Right ventricle myocardium inferior (tissue), 1 donor: Measurements from ENCODE around the gene PDXP. TPM values are rescaled to one million over a fixed set of nuclear protein-coding genes. Genes with fewer than 3 reads are reported as not detected.

Source experiments
- ATAC-seq: fragments of 200-7000 bp; cut with Tn5 transposase; one replicate; pipeline ENCODE4 v1.9.1; 2020; ENCODE audit warnings: mild to moderate bottlenecking, moderate library complexity
- DNase-seq: peaks from one replicate; pipeline ENCODE4 v3.0.0; 2021; ENCODE audit errors: missing footprints
- intact Hi-C: fragments of 100-400 bp; cut with DNase I; formaldehyde crosslinking; loops from one replicate; pipeline ENCODE4 v1.11.0; 2022
- total RNA-seq: library from RNA; stranded (reverse); fragmentation: NEBNext Ultra II Directional; extraction: Animal tissue kit (Norgen Biotek cat#: 25700); gene quantifications from one replicate; pipeline ENCODE4 v1.2.1, GENCODE V29; 2021
- donor health status: DM: no; HTN: yes; CAD: no; lungs with severe emphysema.

The PDXP gene
- total RNA-seq, 1 donor from 2014 or later, result 21.4 TPM

GRCh38 chr22:37662039-37662438 is 3.5 kb downstream of the PDXP start:
- no peak for ATAC-seq
- DNase-seq, result no peak
- intact Hi-C loops, result no loop called here

DNA sequence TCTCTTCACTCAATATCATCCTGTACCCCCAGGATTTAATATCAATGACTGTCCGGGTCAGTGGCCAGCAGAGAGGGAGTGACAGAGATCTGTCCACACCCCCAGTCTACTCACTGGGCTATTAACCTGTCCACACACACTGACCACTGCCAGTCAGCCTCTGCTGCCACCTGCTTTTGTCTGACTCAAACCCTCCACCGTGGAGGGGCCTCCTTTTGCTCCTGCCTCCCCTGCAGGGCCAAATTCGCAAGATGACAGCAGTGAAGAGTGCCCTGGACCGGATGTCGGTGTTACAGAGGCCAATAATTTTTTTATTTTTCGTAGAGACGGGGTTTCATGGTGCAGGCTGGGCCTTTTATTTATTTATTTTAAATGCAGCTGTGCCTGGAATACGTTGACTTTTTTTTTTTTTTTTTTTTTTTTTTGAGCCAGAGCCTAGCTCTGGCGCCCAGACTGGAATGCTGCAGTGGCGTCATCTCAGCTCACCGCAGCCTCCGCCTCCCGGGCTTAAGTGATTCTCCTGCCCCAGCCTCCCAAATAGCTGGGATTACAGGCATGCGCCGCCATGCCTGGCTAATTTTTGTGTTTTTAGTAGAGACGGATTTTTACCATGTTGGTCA is 5.1 kb downstream of the PDXP start:
- intact Hi-C loops, result no loop called here
- DNase-seq (no peak), ATAC-seq (no peak)

GRCh38 chr22:37664249-37665101 is 6.0 kb downstream of the PDXP start:
- ATAC-seq (peak; percentile 21), DNase-seq (no peak)
- intact Hi-C loops, result no loop called here

DNA sequence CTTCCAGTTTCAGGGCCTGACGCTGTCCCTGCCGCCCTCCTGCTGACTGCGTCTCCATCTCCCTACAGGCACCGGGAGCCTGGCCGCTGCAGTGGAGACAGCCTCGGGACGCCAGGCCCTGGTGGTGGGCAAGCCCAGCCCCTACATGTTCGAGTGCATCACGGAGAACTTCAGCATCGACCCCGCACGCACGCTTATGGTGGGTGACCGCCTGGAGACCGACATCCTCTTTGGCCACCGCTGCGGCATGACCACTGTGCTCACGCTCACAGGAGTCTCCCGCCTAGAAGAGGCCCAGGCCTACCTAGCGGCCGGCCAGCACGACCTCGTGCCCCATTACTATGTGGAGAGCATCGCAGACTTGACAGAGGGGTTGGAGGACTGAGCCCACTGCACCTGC is 7.0 kb downstream of the PDXP start:
- ATAC-seq (no peak), DNase-seq (no peak)
- intact Hi-C loops, result no loop called here

- intact Hi-C loops, result no loop called here
- no peak for ATAC-seq
- no peak for DNase-seq
These were observed 11.1 kb downstream of the PDXP start for GRCh38 chr22:37669586-37669985.

DNA sequence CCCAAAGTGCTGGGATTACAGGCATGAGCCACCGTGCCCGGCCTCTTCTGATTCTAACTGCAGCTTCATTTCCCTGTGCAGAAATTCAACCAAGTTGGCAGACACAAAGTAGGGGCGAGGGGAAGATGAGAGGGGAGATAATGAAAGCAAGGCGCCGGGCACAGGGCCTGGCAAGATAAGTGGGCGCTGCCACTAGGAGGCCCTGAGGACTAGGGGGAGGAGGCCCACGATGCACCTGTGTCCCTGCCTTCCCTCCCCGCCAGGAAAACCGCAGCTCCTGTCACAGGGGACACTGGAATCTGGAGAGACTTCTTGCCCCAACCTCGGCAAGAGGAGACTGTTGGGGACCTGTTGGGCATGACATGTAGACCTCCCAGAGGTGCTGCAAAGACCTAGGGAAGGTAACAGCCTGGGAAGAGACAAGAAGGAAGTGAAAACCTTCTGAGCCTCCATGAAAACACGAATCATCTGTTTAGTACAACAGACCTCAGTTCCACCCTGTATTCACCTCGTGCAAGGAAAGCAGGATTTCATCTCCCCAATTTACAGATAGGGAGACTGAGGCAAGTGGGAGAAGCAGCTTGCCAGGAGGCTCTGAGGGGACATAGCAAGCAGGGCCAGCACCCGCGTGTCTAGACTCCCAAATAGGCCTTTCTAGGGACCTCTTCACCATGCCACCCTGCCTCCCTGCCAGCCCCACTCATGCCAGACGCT is 13.8 kb downstream of the PDXP start:
- DNase-seq, result no peak
- ATAC-seq, result no peak
- intact Hi-C loops, result no loop called here

DNA sequence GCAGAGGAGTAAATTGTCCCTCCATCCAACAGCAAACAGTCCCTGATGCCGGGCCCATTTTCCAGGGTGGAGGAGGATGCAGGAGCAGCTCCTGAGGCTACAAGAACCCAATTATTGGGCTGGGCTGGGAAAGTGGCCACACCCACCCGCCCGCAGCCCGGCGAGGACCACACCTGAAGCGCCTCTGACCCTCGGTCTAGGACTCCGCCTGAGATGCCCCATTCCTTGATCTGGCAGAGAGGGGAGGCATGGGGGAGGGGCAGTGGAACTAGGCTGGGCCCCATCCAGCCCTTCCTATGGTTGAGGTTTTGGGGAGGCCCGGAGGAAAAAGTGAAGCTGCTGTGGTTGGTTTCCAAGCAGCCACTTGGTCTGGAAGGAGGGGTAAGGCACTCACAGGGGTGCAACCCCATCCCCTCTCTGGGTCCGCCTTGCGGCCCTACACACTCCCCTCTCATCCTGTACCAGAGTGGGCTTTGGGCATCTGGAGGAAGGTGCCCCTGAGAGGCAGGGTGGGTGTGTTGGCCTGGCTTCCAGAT is 14.5 kb downstream of the PDXP start:
- DNase-seq, result no peak
- intact Hi-C loops, result no loop called here
- ATAC-seq, result no peak

- ATAC-seq (no peak), DNase-seq (no peak)
- intact Hi-C loops, result loop anchor here (2.0 kb wide), 1 partner anchor 79 kb away; no protein-coding TSS in a partner anchor
These were observed 15.7 kb downstream of the PDXP start for GRCh38 chr22:37674248-37674647.

GRCh38 chr22:37674951-37675929 is 16.7 kb downstream of the PDXP start, which contains the start of gene LGALS1:
TSS of gene LGALS1 (plus strand) at chr22:37675636. CDS start at chr22:37675703, 67 bp downstream.
- peak; percentile 98 for DNase-seq
- peak; percentile 90 for ATAC-seq
- intact Hi-C loops, result loop anchor here (1.0 to 5.0 kb wide), 3 partner anchors 17 to 78 kb away; partner anchors contain the start of gene PDXP

GRCh38 chr22:37675930-37676735 is 17.6 kb downstream of the PDXP start:
- intact Hi-C loops, result loop anchor here (1.0 to 5.0 kb wide), 3 partner anchors 18 to 77 kb away; partner anchors contain the start of gene PDXP
- DNase-seq, result peak; percentile 81
- peak; percentile 35 for ATAC-seq

DNA sequence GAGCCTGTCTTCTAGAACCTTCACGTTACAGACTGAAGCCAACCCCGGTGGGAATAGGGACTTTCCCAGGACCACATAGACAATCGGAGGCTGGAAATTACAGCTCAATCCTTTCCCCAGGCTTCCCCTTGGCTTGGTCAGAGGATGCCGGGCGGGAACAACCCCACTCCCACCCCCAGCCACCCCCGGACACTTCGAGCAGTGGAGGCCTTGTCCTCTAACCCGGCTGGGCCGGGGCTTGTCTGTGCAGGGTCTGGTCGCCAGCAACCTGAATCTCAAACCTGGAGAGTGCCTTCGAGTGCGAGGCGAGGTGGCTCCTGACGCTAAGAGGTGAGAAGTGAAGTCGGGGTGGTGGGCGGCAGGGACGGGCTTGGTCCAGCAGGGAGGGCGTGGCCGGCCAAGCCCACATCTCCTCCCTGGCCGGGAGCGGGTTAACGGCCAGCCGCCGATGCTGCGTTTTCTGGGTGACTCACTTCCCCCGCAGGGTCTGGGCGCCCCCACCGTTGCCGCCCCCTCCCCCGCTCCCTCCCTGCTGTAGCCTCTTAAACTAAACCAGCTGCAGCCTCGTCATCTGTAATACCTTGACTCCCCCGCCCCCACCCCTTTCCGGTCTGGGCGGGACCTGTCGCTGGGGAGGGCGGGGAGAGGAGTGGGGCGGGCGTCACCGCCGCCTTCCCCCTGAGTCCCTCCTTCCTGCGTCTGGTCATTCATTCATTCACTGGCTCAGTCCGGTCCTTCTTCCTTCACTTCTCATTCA is 18.4 kb downstream of the PDXP start:
- intact Hi-C loops, result loop anchor here (5.0 kb wide), 1 partner anchor 50 kb away; no protein-coding TSS in a partner anchor
- ATAC-seq, result peak; percentile 19

GRCh38 chr22:37677493-37677974 is 19.0 kb downstream of the PDXP start:
- ATAC-seq (no peak), DNase-seq (no peak)
- intact Hi-C loops, result loop anchor here (5.0 kb wide), 1 partner anchor 50 kb away; no protein-coding TSS in a partner anchor

More for the DNA sequence above, 18.4 kb downstream of the PDXP start:
- DNase-seq, result peak; percentile 93

- intact Hi-C loops, result loop anchor here (5.0 kb wide), 1 partner anchor 51 kb away; no protein-coding TSS in a partner anchor
These were observed 19.8 kb downstream of the PDXP start for GRCh38 chr22:37678372-37678771.

DNA sequence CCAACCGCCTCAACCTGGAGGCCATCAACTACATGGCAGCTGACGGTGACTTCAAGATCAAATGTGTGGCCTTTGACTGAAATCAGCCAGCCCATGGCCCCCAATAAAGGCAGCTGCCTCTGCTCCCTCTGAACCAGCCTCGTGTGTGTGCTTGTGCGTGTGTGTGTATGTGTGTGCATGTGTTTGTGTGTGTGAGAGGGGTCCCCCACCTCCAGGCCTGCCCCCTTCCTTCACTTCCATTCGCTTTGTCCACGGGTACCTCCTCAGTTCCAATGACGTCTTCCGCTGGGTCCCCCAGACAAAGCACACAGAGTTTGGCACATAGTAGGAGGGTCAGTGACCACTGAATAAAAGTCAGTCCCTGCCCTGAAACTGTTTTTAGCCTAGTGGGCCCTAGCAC is 21.1 kb downstream of the PDXP start:
- no peak for DNase-seq
- intact Hi-C loops, result loop anchor here (2.0 to 5.0 kb wide), 3 partner anchors 37 to 142 kb away; no protein-coding TSS in a partner anchor
- no peak for ATAC-seq

More at GRCh38 chr22:37678372-37678771, 19.8 kb downstream of the PDXP start:
- ATAC-seq, result no peak
- DNase-seq, result no peak

DNA sequence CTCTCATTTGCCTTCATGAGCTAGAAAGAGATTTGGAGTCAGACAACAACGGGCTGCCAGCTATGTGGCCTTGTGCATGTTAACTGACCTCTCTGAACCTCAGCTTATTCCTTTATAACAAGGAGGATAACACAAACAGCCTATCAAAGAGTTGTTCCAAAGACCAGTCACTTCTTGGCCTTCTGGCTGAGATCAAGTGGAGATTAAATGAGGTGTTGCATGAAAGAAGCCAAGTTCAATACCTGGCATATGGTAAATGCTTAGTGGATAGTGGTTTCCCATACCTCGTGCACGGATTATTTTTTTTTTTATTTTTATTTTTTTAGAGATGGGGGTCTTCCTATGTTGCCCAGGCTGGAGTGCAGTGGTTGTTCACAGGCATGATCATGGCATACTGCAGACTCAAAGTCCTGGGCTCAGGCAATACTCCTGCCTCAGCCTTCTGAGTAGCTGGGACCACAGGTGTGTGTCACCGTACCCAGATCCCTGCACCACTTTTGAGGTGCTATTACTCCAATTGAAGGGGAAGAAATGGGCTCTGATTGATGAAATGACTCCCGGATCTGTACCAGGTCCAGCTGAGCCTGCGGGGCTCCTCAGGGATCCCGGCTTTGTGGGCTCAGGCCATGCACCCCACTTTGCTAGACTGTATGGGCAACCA is 21.8 kb downstream of the PDXP start:
- intact Hi-C loops, result loop anchor here (2.0 to 5.0 kb wide), 2 partner anchors 38 to 143 kb away; no protein-coding TSS in a partner anchor
- ATAC-seq, result no peak
- no peak for DNase-seq
